NCI-H446 (cell line): ENCODE data around the gene CXorf49.
"Not testable (repeated sequence)": the region's sequence is repeated elsewhere in the genome, so short reads cannot be mapped to it uniquely, and the experiment has no call there.

ENCODE experiments used
- DNase-seq, 2 experiments: peaks; one replicate each; lab custom pipeline; 2025; lab: John Stamatoyannopoulos, UW

The CXorf49 gene

GRCh38 chrX:71718185-71718584, at the start of gene CXorf49:
Gene CXorf49 (minus strand): TSS chrX:71718285. CDS start chrX:71718151, 134 bp downstream.
- not testable (repeated sequence) for DNase-seq

- DNase-seq: not testable (repeated sequence)
Observed at GRCh38 chrX:71767134-71767533, 49.0 kb upstream of the CXorf49 start.

GRCh38 chrX:71765613-71766012, 47.5 kb upstream of the CXorf49 start:
- DNase-seq: not testable (repeated sequence)

- DNase-seq: not testable (repeated sequence)
Observed at GRCh38 chrX:71764832-71765231, 46.7 kb upstream of the CXorf49 start.

GRCh38 chrX:71763049-71763448, 45.0 kb upstream of the CXorf49 start, which contains the start of gene CXorf49B:
Gene CXorf49B (plus strand): TSS chrX:71763349. CDS start chrX:71763424, 75 bp downstream.
- not testable (repeated sequence) for DNase-seq

- not testable (repeated sequence) for DNase-seq
Observed at GRCh38 chrX:71760688-71761281, 42.7 kb upstream of the CXorf49 start.

GRCh38 chrX:71720289-71720886, 2.3 kb upstream of the CXorf49 start:
- DNase-seq: not testable (repeated sequence)

- not testable (repeated sequence) for DNase-seq
Observed at GRCh38 chrX:71719195-71719594, 1.1 kb upstream of the CXorf49 start.

- DNase-seq: not testable (repeated sequence)
Observed at GRCh38 chrX:71716323-71716722, 1.8 kb downstream of the CXorf49 start.

- DNase-seq: not testable (repeated sequence)
Observed at GRCh38 chrX:71715551-71715950, 2.5 kb downstream of the CXorf49 start.

GRCh38 chrX:71714064-71714463, 4.0 kb downstream of the CXorf49 start:
- not testable (repeated sequence) for DNase-seq

GRCh38 chrX:71702853-71703252, 15.2 kb downstream of the CXorf49 start:
- not testable (repeated sequence) for DNase-seq

GRCh38 chrX:71699023-71699344, 19.1 kb downstream of the CXorf49 start:
- DNase-seq: not testable (repeated sequence)

- not testable (repeated sequence) for DNase-seq
Observed at GRCh38 chrX:71698299-71699022, 19.6 kb downstream of the CXorf49 start.

GRCh38 chrX:71697466-71698298, 20.4 kb downstream of the CXorf49 start:
- DNase-seq: not testable (repeated sequence)

- not testable (repeated sequence) for DNase-seq
Observed at GRCh38 chrX:71696641-71697465, 21.2 kb downstream of the CXorf49 start.

GRCh38 chrX:71679575-71680207, 38.4 kb downstream of the CXorf49 start:
- DNase-seq: no peak

GRCh38 chrX:71677195-71677594, 40.9 kb downstream of the CXorf49 start:
- not testable (repeated sequence) for DNase-seq

- DNase-seq: not testable (repeated sequence)
Observed at GRCh38 chrX:71676068-71676795, 41.9 kb downstream of the CXorf49 start.

- not testable (repeated sequence) for DNase-seq
Observed at GRCh38 chrX:71675636-71676035, 42.4 kb downstream of the CXorf49 start.
